GM21515 (cell line): Measurements from ENCODE around the gene ETFDH.
"Not testable (repeated sequence)": the region's sequence is repeated elsewhere in the genome, so short reads cannot be mapped to it uniquely, and the experiment has no call there.

Experiments
- ATAC-seq: cut with Tn5 transposase; IDR thresholded peaks from one replicate; pipeline ENCODE4 v1.9.1; 2021; ENCODE audit not compliant: unreplicated experiment

ETFDH gene

GRCh38 chr4:158754385-158755180, 82.5 kb downstream of the ETFDH start:
- no peak for ATAC-seq

DNA sequence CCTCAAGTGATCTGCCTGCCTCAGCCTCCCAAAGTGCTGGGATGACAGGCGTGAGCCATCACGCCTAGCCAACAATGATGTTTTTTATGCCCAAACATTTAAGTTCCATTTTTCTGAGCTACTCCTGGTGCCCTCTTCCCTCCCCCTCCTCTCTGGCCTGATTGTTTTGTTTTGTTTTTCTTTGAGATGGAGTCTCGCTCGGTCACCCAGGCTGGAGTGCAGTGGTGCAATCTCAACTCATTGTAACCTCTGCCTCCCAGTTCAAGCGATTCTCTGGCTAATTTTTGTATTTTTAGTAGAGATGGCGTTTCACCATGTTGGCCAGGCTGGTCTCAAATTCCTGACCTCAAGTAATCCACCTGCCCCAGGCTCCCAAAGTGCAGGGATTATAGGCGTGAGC, 83.7 kb downstream of the ETFDH start:
- ATAC-seq, result not testable (repeated sequence)

DNA sequence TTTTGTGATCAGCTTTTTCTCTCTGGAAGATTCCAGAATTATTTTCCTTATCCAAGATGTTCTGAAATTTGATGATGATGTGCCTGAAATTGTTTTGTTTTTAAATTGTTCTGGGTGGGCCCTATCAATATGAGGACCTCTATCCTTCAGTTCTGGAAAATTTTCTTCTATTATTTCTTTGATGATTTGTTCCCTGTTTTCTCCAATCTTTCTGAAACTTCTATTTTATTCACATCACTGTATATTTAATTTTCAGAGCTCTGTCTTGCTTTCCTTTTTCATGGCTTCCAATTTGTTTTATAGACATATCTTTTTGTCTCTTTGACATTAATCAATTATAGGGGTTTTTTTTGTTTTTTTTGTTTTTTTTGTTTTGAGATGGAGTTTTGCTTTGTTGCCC, 84.5 kb downstream of the ETFDH start:
- no peak for ATAC-seq

GRCh38 chr4:158758142-158758541, 86.0 kb downstream of the ETFDH start:
- ATAC-seq, result no peak

DNA sequence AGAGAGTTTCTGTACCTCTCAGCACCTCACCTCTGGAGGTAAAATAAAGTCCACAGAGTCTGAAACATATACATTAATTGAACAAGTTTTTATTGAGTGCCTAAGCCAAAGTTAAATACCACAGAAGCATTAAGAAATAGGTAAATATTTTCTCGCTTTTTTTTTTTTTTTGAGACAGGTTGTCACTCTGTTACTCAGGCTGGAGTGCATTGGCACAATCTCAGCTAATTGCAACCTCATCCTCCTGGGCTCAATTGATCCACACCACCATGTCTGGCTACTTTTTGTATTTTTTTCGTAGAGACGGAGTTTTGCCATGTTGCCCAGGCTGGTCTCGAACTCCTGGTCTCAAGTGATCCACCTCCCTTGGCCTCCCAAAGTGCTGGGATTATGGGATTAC, 86.6 kb downstream of the ETFDH start:
- ATAC-seq, result no peak
